ENCODE data around the gene CENPP.
"Not testable (repeated sequence)": the region's sequence is repeated elsewhere in the genome, so short reads cannot be mapped to it uniquely, and the experiment has no call there.

- TF ChIP-seq CTCF, EZH2phosphoT487 (IDR thresholded peaks at IDR 0.05; ENCODE audit: low read length): not testable (repeated sequence)
Observed at GRCh38 chr9:92595075-92595474, 269.3 kb downstream of the CENPP start.

All from MM.1S (cell line).